Mucosa of stomach (tissue), 1 donor: ENCODE measurements around the gene MINDY2.
"Not testable (repeated sequence)": the region's sequence is repeated elsewhere in the genome, so short reads cannot be mapped to it uniquely, and the experiment has no call there.

Experiments used
- H3K27me3 ChIP-seq: one replicate; pipeline ENCODE4 v1.7.0; 2013; ENCODE audit warnings: mild to moderate bottlenecking, low read length; ENCODE audit not compliant: control insufficient read depth, insufficient read depth
- H3K36me3 ChIP-seq: one replicate; pipeline ENCODE4 v1.7.0; 2013; ENCODE audit warnings: low read length; ENCODE audit not compliant: control insufficient read depth, insufficient read depth
- H3K4me1 ChIP-seq: one replicate; pipeline ENCODE4 v1.7.0; 2013; ENCODE audit warnings: mild to moderate bottlenecking, low read length; ENCODE audit not compliant: control insufficient read depth, insufficient read depth
- H3K4me3 ChIP-seq: one replicate; pipeline ENCODE4 v1.7.0; 2013; ENCODE audit warnings: low read length
- H3K9ac ChIP-seq: one replicate; pipeline ENCODE4 v1.7.0; 2013; ENCODE audit warnings: mild to moderate bottlenecking, low read length, moderate library complexity
- H3K9me3 ChIP-seq: one replicate; pipeline ENCODE4 v1.7.0; 2013; ENCODE audit warnings: mild to moderate bottlenecking, low read length, moderate library complexity; ENCODE audit not compliant: control insufficient read depth
- donor health status: Pancreatic carcinoma.

MINDY2 gene

GRCh38 chr15:58852347-58852746 lies 81.2 kb downstream of the MINDY2 start:
- Histone ChIP-seq H3K4me1 (peaks cover 14% of the 10 kb centered on the region), H3K4me3 (no peak overlapping the region), H3K9me3 (no peaks in the 10 kb centered on the region), H3K27me3 (no peaks in the 10 kb centered on the region), H3K9ac (no peak overlapping the region), H3K36me3 (no peaks in the 10 kb centered on the region)

- Histone ChIP-seq H3K36me3 (no peaks in the 10 kb centered on the region), H3K9ac (peak overlapping the region; percentile 40), H3K4me3 (no peak overlapping the region), H3K4me1 (peaks cover 14% of the 10 kb centered on the region), H3K27me3 (no peaks in the 10 kb centered on the region), H3K9me3 (no peaks in the 10 kb centered on the region)
These were observed 83.5 kb downstream of the MINDY2 start for GRCh38 chr15:58854593-58854992.

GRCh38 chr15:58856086-58856485 lies 85.0 kb downstream of the MINDY2 start:
- H3K4me1 ChIP-seq: peaks cover 14% of the 10 kb centered on the region
- no peak overlapping the region for H3K9ac ChIP-seq
- no peaks in the 10 kb centered on the region for H3K9me3 ChIP-seq
- no peaks in the 10 kb centered on the region for H3K27me3 ChIP-seq
- H3K36me3 ChIP-seq: no peaks in the 10 kb centered on the region
- no peak overlapping the region for H3K4me3 ChIP-seq

- H3K9me3 ChIP-seq, H3K27me3 ChIP-seq, H3K9ac ChIP-seq, H3K36me3 ChIP-seq, H3K4me3 ChIP-seq: not testable (repeated sequence)
- peaks cover 14% of the 10 kb centered on the region for H3K4me1 ChIP-seq
These were observed 85.5 kb downstream of the MINDY2 start for GRCh38 chr15:58856621-58857020.

- no peak overlapping the region for H3K4me3 ChIP-seq
- H3K27me3 ChIP-seq: no peaks in the 10 kb centered on the region
- no peaks in the 10 kb centered on the region for H3K36me3 ChIP-seq
- peaks cover 22% of the 10 kb centered on the region for H3K4me1 ChIP-seq
- H3K9ac ChIP-seq: no peak overlapping the region
- H3K9me3 ChIP-seq: no peaks in the 10 kb centered on the region
These were observed 91.2 kb downstream of the MINDY2 start for GRCh38 chr15:58862326-58862725.

GRCh38 chr15:58864602-58865424 lies 93.7 kb downstream of the MINDY2 start:
- Histone ChIP-seq H3K9ac (peak overlapping the region; percentile 78), H3K36me3 (no peaks in the 10 kb centered on the region), H3K27me3 (no peaks in the 10 kb centered on the region), H3K4me1 (peaks cover 22% of the 10 kb centered on the region), H3K9me3 (no peaks in the 10 kb centered on the region), H3K4me3 (peak overlapping the region; percentile 69)

- H3K27me3 ChIP-seq: no peaks in the 10 kb centered on the region
- H3K9me3 ChIP-seq: no peaks in the 10 kb centered on the region
- peaks cover 22% of the 10 kb centered on the region for H3K4me1 ChIP-seq
- H3K9ac ChIP-seq: peak overlapping the region; percentile 78
- peak overlapping the region; percentile 69 for H3K4me3 ChIP-seq
- no peaks in the 10 kb centered on the region for H3K36me3 ChIP-seq
These were observed 94.4 kb downstream of the MINDY2 start for GRCh38 chr15:58865425-58865880.

- Histone ChIP-seq H3K36me3 (no peaks in the 10 kb centered on the region), H3K9me3 (no peaks in the 10 kb centered on the region), H3K4me3 (no peak overlapping the region), H3K9ac (no peak overlapping the region), H3K27me3 (no peaks in the 10 kb centered on the region), H3K4me1 (peaks cover 16% of the 10 kb centered on the region)
These were observed 96.8 kb downstream of the MINDY2 start for GRCh38 chr15:58867926-58868325.

GRCh38 chr15:58870451-58870850 lies 99.3 kb downstream of the MINDY2 start:
- no peak overlapping the region for H3K4me3 ChIP-seq
- no peaks in the 10 kb centered on the region for H3K27me3 ChIP-seq
- H3K36me3 ChIP-seq: no peaks in the 10 kb centered on the region
- H3K9ac ChIP-seq: no peak overlapping the region
- no peaks in the 10 kb centered on the region for H3K9me3 ChIP-seq
- H3K4me1 ChIP-seq: peaks cover 3% of the 10 kb centered on the region

- Histone ChIP-seq H3K36me3 (no peaks in the 10 kb centered on the region), H3K4me3 (no peak overlapping the region), H3K27me3 (no peaks in the 10 kb centered on the region), H3K4me1 (no peaks in the 10 kb centered on the region), H3K9ac (no peak overlapping the region), H3K9me3 (no peaks in the 10 kb centered on the region)
These were observed 102.2 kb downstream of the MINDY2 start for GRCh38 chr15:58873267-58873666.

- H3K4me3 ChIP-seq: no peak overlapping the region
- no peaks in the 10 kb centered on the region for H3K36me3 ChIP-seq
- H3K9me3 ChIP-seq: no peaks in the 10 kb centered on the region
- no peaks in the 10 kb centered on the region for H3K27me3 ChIP-seq
- no peak overlapping the region for H3K9ac ChIP-seq
- no peaks in the 10 kb centered on the region for H3K4me1 ChIP-seq
These were observed 104.2 kb downstream of the MINDY2 start for GRCh38 chr15:58875343-58875742.

GRCh38 chr15:58876306-58877106 lies 105.4 kb downstream of the MINDY2 start:
- no peaks in the 10 kb centered on the region for H3K9me3 ChIP-seq
- no peaks in the 10 kb centered on the region for H3K27me3 ChIP-seq
- no peaks in the 10 kb centered on the region for H3K36me3 ChIP-seq
- H3K4me3 ChIP-seq: no peak overlapping the region
- no peaks in the 10 kb centered on the region for H3K4me1 ChIP-seq
- H3K9ac ChIP-seq: no peak overlapping the region
